H9 (cell line): ENCODE data around the gene SERPINC1. TPM values are rescaled to one million over a fixed set of nuclear protein-coding genes. Genes with fewer than 3 reads are reported as not detected.

ENCODE experiments used
- DNase-seq: peaks from one replicate; pipeline ENCODE4 v3.0.0-alpha.2; 2017
- H2AFZ ChIP-seq: one replicate; pipeline ENCODE4 v1.6.1; 2013; ENCODE audit warnings: mild to moderate bottlenecking, low read length, control low read depth, moderate library complexity
- H2AK5ac ChIP-seq: 2 replicates; pipeline ENCODE4 v1.6.1; 2013; ENCODE audit warnings: low read length, control low read depth, mixed read lengths; ENCODE audit not compliant: insufficient read length
- H2BK120ac ChIP-seq: one replicate; pipeline ENCODE4 v1.6.1; 2013; ENCODE audit warnings: low read depth, mild to moderate bottlenecking, low read length, control low read depth, inconsistent platforms; ENCODE audit not compliant: poor library complexity, severe bottlenecking
- H2BK12ac ChIP-seq: 2 replicates; pipeline ENCODE4 v1.6.1; 2013; ENCODE audit warnings: low read length, control low read depth, mixed read lengths, low read depth; ENCODE audit not compliant: insufficient read length
- H2BK15ac ChIP-seq: 2 replicates; pipeline ENCODE4 v1.6.1; 2013; ENCODE audit warnings: low read depth, low read length, control low read depth
- H2BK20ac ChIP-seq: one replicate; pipeline ENCODE4 v1.6.1; 2013; ENCODE audit warnings: low read depth, mild to moderate bottlenecking, low read length, control low read depth, inconsistent platforms; ENCODE audit not compliant: poor library complexity, severe bottlenecking
- H2BK5ac ChIP-seq: 2 replicates; pipeline ENCODE4 v1.6.1; 2013; ENCODE audit warnings: low read length, control low read depth, mixed read lengths; ENCODE audit not compliant: insufficient read length
- H3K14ac ChIP-seq: 2 replicates; pipeline ENCODE4 v1.6.1; 2013; ENCODE audit warnings: low read length, control low read depth; ENCODE audit not compliant: insufficient read depth
- H3K18ac ChIP-seq: 2 replicates; pipeline ENCODE4 v1.6.1; 2013; ENCODE audit warnings: low read depth, mild to moderate bottlenecking, mixed read lengths, low read length, control low read depth; ENCODE audit not compliant: insufficient read length
- H3K23ac ChIP-seq: 2 replicates; pipeline ENCODE4 v1.6.1; 2013; ENCODE audit warnings: low read length, control low read depth, mixed read lengths, low read depth; ENCODE audit not compliant: insufficient read length
- H3K23me2 ChIP-seq: 2 replicates; pipeline ENCODE4 v1.6.1; 2013; ENCODE audit warnings: low read depth, mild to moderate bottlenecking, mixed read lengths, low read length, control low read depth; ENCODE audit not compliant: insufficient read length, poor library complexity, severe bottlenecking
- H3K27ac ChIP-seq: 2 replicates; pipeline ENCODE4 v1.5.1; 2013; ENCODE audit warnings: low read length, control low read depth, mixed read lengths, low read depth; ENCODE audit not compliant: insufficient read length
- H3K27me3 ChIP-seq: 2 replicates; pipeline ENCODE4 v1.6.1; 2013; ENCODE audit warnings: low read length, control low read depth, inconsistent platforms; ENCODE audit not compliant: insufficient read depth
- H3K4ac ChIP-seq: 2 replicates; pipeline ENCODE4 v1.6.1; 2013; ENCODE audit warnings: low read depth, mild to moderate bottlenecking, control low read depth, inconsistent platforms, low read length, moderate library complexity
- H3K4me1 ChIP-seq: 2 replicates; pipeline ENCODE4 v1.6.1; 2013; ENCODE audit warnings: low read length, control low read depth, inconsistent platforms; ENCODE audit not compliant: insufficient read depth
- H3K4me2 ChIP-seq: 2 replicates; pipeline ENCODE4 v1.6.1; 2013; ENCODE audit warnings: low read length, control low read depth, mixed read lengths; ENCODE audit not compliant: insufficient read length, insufficient read depth
- H3K56ac ChIP-seq: 2 replicates; pipeline ENCODE4 v1.6.1; 2013; ENCODE audit warnings: low read depth, mild to moderate bottlenecking, mixed read lengths, low read length, control low read depth; ENCODE audit not compliant: insufficient read length
- H3K79me1 ChIP-seq: 2 replicates; pipeline ENCODE4 v1.6.1; 2013; ENCODE audit warnings: low read depth, mild to moderate bottlenecking, moderate library complexity, low read length, control low read depth, inconsistent platforms; ENCODE audit not compliant: insufficient read depth, poor library complexity, severe bottlenecking
- H3K79me2 ChIP-seq: 2 replicates; pipeline ENCODE4 v1.6.1; 2013; ENCODE audit warnings: low read length, control low read depth, inconsistent platforms; ENCODE audit not compliant: insufficient read depth
- H3K9ac ChIP-seq: 2 replicates; pipeline ENCODE4 v1.6.1; 2013; ENCODE audit warnings: low read length, control low read depth, mixed read lengths; ENCODE audit not compliant: insufficient read length; ENCODE audit errors: extremely low read depth
- H3K9me3 ChIP-seq: one replicate; pipeline ENCODE4 v1.6.1; 2013; ENCODE audit warnings: low read depth, low read length, inconsistent platforms; ENCODE audit not compliant: control insufficient read depth
- H3T11ph ChIP-seq: one replicate; pipeline ENCODE4 v1.6.1; 2013; ENCODE audit warnings: mild to moderate bottlenecking, low read length, control low read depth, inconsistent platforms
- H4K20me1 ChIP-seq: one replicate; pipeline ENCODE4 v1.6.1; 2013; ENCODE audit not compliant: control insufficient read depth, insufficient read length, insufficient read depth
- H4K5ac ChIP-seq: 2 replicates; pipeline ENCODE4 v1.6.1; 2013; ENCODE audit warnings: low read depth, mild to moderate bottlenecking, mixed read lengths, low read length, control low read depth; ENCODE audit not compliant: insufficient read length
- H4K8ac ChIP-seq: replicated peaks from 2 replicates; pipeline ENCODE4 v1.6.1; 2013; ENCODE audit warnings: low read length, control low read depth, mixed read lengths, low read depth; ENCODE audit not compliant: insufficient read length
- H4K91ac ChIP-seq: 2 replicates; pipeline ENCODE4 v1.6.1; 2013; ENCODE audit warnings: low read depth, mild to moderate bottlenecking, moderate library complexity, mixed read lengths, low read length, control low read depth; ENCODE audit not compliant: insufficient read length
- H3K27ac Mint-ChIP-seq, 3 experiments: 2 replicates in 2 of 3; 3 replicates in 1 of 3; pipeline ENCODE4 v1.8.0; 2020 to 2021; ENCODE audit warnings: mixed read lengths in 3 of 3, mild to moderate bottlenecking in 1 of 3, moderate library complexity in 1 of 3
- H3K27me3 Mint-ChIP-seq: 2 replicates; pipeline ENCODE4 v1.8.0; 2021; ENCODE audit warnings: low read depth, mild to moderate bottlenecking, moderate library complexity, mixed read lengths
- H3K36me3 Mint-ChIP-seq, 3 experiments: 2 replicates in 2 of 3; 3 replicates in 1 of 3; pipeline ENCODE4 v1.8.0; 2020 to 2021; ENCODE audit warnings: low read depth in 3 of 3, mixed read lengths in 3 of 3; ENCODE audit not compliant: insufficient read depth in 1 of 3
- H3K4me1 Mint-ChIP-seq, 2 experiments: 2 replicates each; pipeline ENCODE4 v1.8.0; 2020; ENCODE audit warnings: mixed read lengths in 2 of 2
- H3K4me3 Mint-ChIP-seq, 2 experiments: 2 replicates in 1 of 2; 3 replicates in 1 of 2; pipeline ENCODE4 v1.8.0; 2020 to 2021; ENCODE audit warnings: mild to moderate bottlenecking in 2 of 2, mixed read lengths in 2 of 2, moderate library complexity in 1 of 2
- H3K9me3 Mint-ChIP-seq, 2 experiments: 2 replicates in 1 of 2; 3 replicates in 1 of 2; pipeline ENCODE4 v1.8.0; 2020; ENCODE audit warnings: mild to moderate bottlenecking in 2 of 2, mixed read lengths in 2 of 2, moderate library complexity in 1 of 2
- WGBS: extraction: QIAGEN DNeasy Blood & Tissue Kit; methylation state at CpG from one replicate; pipeline ENCODE4 v1.1.7; 2013; ENCODE audit warnings: missing lambda C conversion rate, low lambda C conversion rate, mixed read lengths; ENCODE audit not compliant: insufficient read length; ENCODE audit errors: extremely low coverage; 5-methylcytosine and 5-hydroxymethylcytosine counted together
- total RNA-seq: library from RNA; stranded (reverse); gene quantifications from 2 replicates; pipeline ENCODE4 v1.2.1, GENCODE V29; 2021
- TF ChIP-seq, protein P1 (sequence below): fragments of 200-600 bp; sonication (generic); conservative IDR thresholded peaks from 3 replicates; pipeline ENCODE4 v1.8.0; 2021; ENCODE audit warnings: antibody characterized with exemption, mild to moderate bottlenecking

The SERPINC1 gene
- total RNA-seq, 1 experiment from 2014 or later, result not detected

DNA sequence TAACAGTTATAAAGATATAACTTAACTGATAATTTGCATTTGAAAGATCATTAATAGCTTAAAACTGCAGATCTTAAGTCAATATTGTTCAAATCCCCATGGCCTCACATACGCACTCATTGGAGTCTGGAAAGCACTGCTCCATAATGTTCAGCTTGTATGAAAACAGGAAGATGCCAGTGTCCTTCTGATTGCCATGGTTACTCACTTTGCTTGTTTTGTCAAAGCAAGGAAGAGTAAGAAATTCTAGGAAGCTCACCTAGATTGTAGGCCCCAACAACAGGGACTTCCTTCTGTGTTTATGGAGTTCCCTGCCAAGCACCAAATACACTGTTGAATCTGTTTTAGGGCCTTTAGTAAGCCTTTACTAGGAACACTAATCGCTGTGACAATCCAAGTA, 60.2 kb downstream of the SERPINC1 start:
- Histone ChIP-seq H3K79me1 (no peaks in the 10 kb centered on the region), H4K5ac (no peak overlapping the region), H3K27me3 (no peaks in the 10 kb centered on the region), H3K9ac (no peak overlapping the region), H3K23ac (no peak overlapping the region), H2BK20ac (no peak overlapping the region), H4K91ac (no peak overlapping the region), H4K20me1 (no peaks in the 10 kb centered on the region), H3K18ac (no peak overlapping the region), H3K9me3 (no peaks in the 10 kb centered on the region), H3K4ac (no peak overlapping the region), H3K23me2 (no peaks in the 10 kb centered on the region), H2BK5ac (no peak overlapping the region), H3K79me2 (no peaks in the 10 kb centered on the region), H3K27ac (no peak overlapping the region), H3K4me1 (no peaks in the 10 kb centered on the region; the same call in 1 of the 2 replicates), H2BK12ac (no peak overlapping the region), H3K56ac (no peak overlapping the region), H2BK120ac (no peak overlapping the region), H4K8ac (no peak overlapping the region), H2AK5ac (no peak overlapping the region), H3K4me2 (no peak overlapping the region), H2AFZ (no peak overlapping the region), H3K14ac (no peak overlapping the region), H3T11ph (no peak overlapping the region), H2BK15ac (no peak overlapping the region)
- DNase-seq, result no peak
- TF ChIP-seq, protein P1, sequence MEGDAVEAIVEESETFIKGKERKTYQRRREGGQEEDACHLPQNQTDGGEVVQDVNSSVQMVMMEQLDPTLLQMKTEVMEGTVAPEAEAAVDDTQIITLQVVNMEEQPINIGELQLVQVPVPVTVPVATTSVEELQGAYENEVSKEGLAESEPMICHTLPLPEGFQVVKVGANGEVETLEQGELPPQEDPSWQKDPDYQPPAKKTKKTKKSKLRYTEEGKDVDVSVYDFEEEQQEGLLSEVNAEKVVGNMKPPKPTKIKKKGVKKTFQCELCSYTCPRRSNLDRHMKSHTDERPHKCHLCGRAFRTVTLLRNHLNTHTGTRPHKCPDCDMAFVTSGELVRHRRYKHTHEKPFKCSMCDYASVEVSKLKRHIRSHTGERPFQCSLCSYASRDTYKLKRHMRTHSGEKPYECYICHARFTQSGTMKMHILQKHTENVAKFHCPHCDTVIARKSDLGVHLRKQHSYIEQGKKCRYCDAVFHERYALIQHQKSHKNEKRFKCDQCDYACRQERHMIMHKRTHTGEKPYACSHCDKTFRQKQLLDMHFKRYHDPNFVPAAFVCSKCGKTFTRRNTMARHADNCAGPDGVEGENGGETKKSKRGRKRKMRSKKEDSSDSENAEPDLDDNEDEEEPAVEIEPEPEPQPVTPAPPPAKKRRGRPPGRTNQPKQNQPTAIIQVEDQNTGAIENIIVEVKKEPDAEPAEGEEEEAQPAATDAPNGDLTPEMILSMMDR, result no peak
- no peaks in the 10 kb centered on the region for H3K9me3 Mint-ChIP-seq
- H3K27ac Mint-ChIP-seq, result no peak overlapping the region
- WGBS, result no CpG with 5 or more reads among the region's 2 CpGs
- no peaks in the 10 kb centered on the region for H3K27me3 Mint-ChIP-seq
- peaks cover 9 to 10% of the 10 kb centered on the region in 2 experiments for H3K4me1 Mint-ChIP-seq
- peaks cover 24 to 69% (median 54%) of the 10 kb centered on the region in 3 experiments for H3K36me3 Mint-ChIP-seq
- H3K4me3 Mint-ChIP-seq, result no peak overlapping the region
